Measurements from ENCODE around the gene TAF1L.
"Not testable (repeated sequence)": the region's sequence is repeated elsewhere in the genome, so short reads cannot be mapped to it uniquely, and the experiment has no call there.

Gene TAF1L

DNA sequence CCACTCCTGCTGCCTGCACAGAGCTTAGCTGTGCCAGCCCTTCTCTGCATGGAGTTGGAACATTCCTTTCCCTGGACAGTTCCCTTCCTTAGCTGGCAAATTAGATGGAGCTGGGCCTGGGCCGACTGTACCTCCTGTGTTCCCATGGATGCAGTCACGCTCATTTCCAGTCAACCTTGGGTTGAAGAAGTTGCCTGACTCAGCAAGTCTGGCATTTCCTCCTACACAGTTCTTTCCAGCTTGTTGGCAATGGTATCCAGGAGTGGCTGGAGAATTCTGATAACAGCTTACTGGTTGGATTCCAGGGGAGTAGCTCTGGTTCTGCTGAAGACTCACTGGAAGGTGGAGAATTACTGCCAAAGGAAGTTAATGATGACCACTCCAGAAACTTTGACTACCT is 9.2 kb upstream of the TAF1L start:
- CTCF ChIA-PET: no interaction called here
- no peak for DNase-seq (ENCODE audit: extremely low spot score)

DNA sequence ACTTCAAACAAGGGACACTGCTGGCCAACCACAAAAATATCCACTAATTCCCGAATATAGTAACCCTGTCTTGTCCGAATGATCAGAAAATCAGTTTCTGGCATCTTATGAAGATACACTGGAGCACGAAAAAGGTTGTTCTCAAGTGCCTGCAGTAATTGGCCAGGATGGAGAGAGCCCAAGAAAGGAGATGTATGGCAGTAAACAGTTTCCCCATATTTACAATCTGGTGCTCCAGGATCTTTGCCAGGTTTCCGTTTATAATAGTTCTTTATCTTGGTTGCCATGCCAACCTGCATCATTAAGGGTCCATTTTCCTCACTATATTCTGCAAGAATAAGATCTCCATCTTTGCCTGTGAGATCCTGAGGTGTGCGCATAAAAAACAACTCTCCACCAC is 2.3 kb downstream of the TAF1L start:
- POLR2A ChIA-PET; CTCF ChIA-PET; DNase-seq (ENCODE audit: extremely low spot score): not testable (repeated sequence)

More for the DNA sequence above, 9.2 kb upstream of the TAF1L start:
- POLR2A ChIA-PET: no interaction called here
- TF ChIP-seq HDGF (IDR thresholded peaks at IDR 0.05; ENCODE audit: borderline replicate concordance) (no peak), FOXK2 (IDR thresholded peaks at IDR 0.05) (no peak), ELF4 (IDR thresholded peaks at IDR 0.05) (no peak), ARNT (IDR thresholded peaks at IDR 0.05) (no peak), TARDBP (IDR thresholded peaks at IDR 0.05) (no peak), ZNF384 (IDR thresholded peaks at IDR 0.05) (no peak), CTBP1 (IDR thresholded peaks at IDR 0.05; ENCODE audit: borderline replicate concordance) (no peak), BHLHE40 (IDR thresholded peaks at IDR 0.05; ENCODE audit: borderline replicate concordance) (no peak), LEF1 (IDR thresholded peaks at IDR 0.05; ENCODE audit: borderline replicate concordance) (no peak), NFRKB (IDR thresholded peaks at IDR 0.05) (no peak), FOXA1 (IDR thresholded peaks at IDR 0.05) (no peak), L3MBTL2 (conservative IDR thresholded peaks at IDR 0.05) (no peak), SP1 (IDR thresholded peaks at IDR 0.05) (no peak), FOXM1 (IDR thresholded peaks at IDR 0.05; ENCODE audit: borderline replicate concordance) (no peak), SUZ12 (IDR thresholded peaks at IDR 0.05) (no peak)
- TF ChIP-seq, protein P1, sequence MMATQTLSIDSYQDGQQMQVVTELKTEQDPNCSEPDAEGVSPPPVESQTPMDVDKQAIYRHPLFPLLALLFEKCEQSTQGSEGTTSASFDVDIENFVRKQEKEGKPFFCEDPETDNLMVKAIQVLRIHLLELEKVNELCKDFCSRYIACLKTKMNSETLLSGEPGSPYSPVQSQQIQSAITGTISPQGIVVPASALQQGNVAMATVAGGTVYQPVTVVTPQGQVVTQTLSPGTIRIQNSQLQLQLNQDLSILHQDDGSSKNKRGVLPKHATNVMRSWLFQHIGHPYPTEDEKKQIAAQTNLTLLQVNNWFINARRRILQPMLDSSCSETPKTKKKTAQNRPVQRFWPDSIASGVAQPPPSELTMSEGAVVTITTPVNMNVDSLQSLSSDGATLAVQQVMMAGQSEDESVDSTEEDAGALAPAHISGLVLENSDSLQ (IDR thresholded peaks at IDR 0.05): no peak

DNA sequence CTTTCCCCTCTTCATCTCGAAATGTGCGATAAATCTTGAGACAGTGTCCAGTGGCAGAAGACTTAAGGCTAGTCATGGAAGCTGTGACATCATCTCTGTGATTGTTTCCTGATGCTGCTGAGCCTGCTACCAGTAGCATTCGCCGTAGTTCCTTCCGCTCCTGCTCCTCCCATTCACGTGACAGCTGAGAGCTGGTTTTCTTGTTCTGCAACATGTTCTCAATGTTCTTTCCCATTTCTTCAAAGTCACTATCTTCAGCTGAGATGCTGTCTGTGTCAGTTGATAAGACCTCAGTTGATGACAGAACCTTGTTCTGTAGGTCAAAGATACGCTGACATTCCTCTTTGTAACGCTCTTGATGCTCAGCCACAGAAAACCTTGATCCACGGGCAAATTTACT is 3.5 kb downstream of the TAF1L start:
- CTCF ChIA-PET: no interaction called here
- DNase-seq (ENCODE audit: extremely low spot score): no peak
- TF ChIP-seq TARDBP (IDR thresholded peaks at IDR 0.05): no peak
- TF ChIP-seq SP1 (IDR thresholded peaks at IDR 0.05): no peak
- TF ChIP-seq ZNF384 (IDR thresholded peaks at IDR 0.05): no peak
- no peak for TF ChIP-seq ELF4 (IDR thresholded peaks at IDR 0.05)
- no peak for TF ChIP-seq FOXA1 (IDR thresholded peaks at IDR 0.05)
- TF ChIP-seq ARNT (IDR thresholded peaks at IDR 0.05): no peak
- no peak for TF ChIP-seq CTBP1 (IDR thresholded peaks at IDR 0.05; ENCODE audit: borderline replicate concordance)
- TF ChIP-seq L3MBTL2 (conservative IDR thresholded peaks at IDR 0.05): no peak
- no peak for TF ChIP-seq BHLHE40 (IDR thresholded peaks at IDR 0.05; ENCODE audit: borderline replicate concordance)
- no peak for TF ChIP-seq SUZ12 (IDR thresholded peaks at IDR 0.05)
- TF ChIP-seq LEF1 (IDR thresholded peaks at IDR 0.05; ENCODE audit: borderline replicate concordance): no peak
- no peak for TF ChIP-seq NFRKB (IDR thresholded peaks at IDR 0.05)
- no peak for TF ChIP-seq FOXK2 (IDR thresholded peaks at IDR 0.05)
- TF ChIP-seq, protein P1 (IDR thresholded peaks at IDR 0.05): no peak
- TF ChIP-seq HDGF (IDR thresholded peaks at IDR 0.05; ENCODE audit: borderline replicate concordance): no peak
- no peak for TF ChIP-seq FOXM1 (IDR thresholded peaks at IDR 0.05; ENCODE audit: borderline replicate concordance)
- POLR2A ChIA-PET: no interaction called here

DNA sequence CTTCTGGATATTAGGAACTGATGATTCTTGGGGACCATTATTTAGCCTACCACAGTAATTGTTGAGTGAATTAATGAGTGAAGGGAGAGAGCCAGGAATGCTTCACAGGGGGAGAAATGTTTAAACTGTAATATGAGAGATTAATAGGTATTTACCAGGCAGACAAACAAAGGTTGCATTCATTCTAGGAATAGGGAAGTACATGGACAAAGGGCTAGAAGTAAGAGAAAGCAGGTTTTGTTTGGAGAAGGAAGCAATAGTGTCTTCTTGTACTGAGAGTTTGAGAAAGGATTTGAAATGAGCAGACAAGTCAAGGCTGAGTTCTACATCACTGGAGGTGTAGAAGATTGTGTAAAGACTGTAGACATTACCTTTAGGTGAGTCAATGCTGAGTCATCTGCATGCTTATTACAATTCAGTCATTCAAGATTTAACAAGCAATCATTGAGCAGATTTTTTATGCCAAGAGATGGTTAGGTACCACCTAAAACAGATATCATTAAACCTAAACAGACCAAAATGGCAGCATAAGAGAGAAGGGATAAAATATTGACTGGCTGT is 8.0 kb downstream of the TAF1L start:
- CTCF ChIA-PET: no interaction called here
- TF ChIP-seq HDGF (IDR thresholded peaks at IDR 0.05; ENCODE audit: borderline replicate concordance): no peak
- POLR2A ChIA-PET: no interaction called here
- DNase-seq (ENCODE audit: extremely low spot score): no peak

DNA sequence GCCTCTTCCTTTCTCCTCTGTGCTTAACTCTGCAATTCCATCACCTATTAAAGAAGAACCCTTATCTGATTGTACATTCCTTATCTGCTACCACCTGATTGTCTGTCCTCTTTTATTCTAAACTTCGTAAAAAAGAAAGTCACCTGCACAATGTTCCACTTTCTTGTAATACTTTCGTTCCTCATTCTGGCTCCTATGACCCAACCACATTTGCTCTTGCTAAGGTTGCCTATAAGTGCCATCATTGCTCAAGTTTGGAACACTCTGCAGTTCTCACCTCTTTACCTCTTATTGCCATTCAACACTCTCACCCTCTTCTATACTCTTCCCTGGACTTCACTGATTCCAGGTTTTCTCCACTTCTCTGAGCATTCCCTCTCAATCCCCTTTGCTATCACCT is 10.1 kb downstream of the TAF1L start:
- no peak for TF ChIP-seq SP1 (IDR thresholded peaks at IDR 0.05)
- no peak for TF ChIP-seq CTBP1 (IDR thresholded peaks at IDR 0.05; ENCODE audit: borderline replicate concordance)
- no peak for TF ChIP-seq FOXA1 (IDR thresholded peaks at IDR 0.05)
- TF ChIP-seq ELF4 (IDR thresholded peaks at IDR 0.05): no peak
- TF ChIP-seq LEF1 (IDR thresholded peaks at IDR 0.05; ENCODE audit: borderline replicate concordance): no peak
- no peak for TF ChIP-seq FOXK2 (IDR thresholded peaks at IDR 0.05)
- TF ChIP-seq HDGF (IDR thresholded peaks at IDR 0.05; ENCODE audit: borderline replicate concordance): no peak
- TF ChIP-seq FOXM1 (IDR thresholded peaks at IDR 0.05; ENCODE audit: borderline replicate concordance): no peak
- TF ChIP-seq ARNT (IDR thresholded peaks at IDR 0.05): no peak
- TF ChIP-seq ZNF384 (IDR thresholded peaks at IDR 0.05): no peak
- POLR2A ChIA-PET: no interaction called here
- CTCF ChIA-PET: no interaction called here
- no peak for DNase-seq (ENCODE audit: extremely low spot score)

DNA sequence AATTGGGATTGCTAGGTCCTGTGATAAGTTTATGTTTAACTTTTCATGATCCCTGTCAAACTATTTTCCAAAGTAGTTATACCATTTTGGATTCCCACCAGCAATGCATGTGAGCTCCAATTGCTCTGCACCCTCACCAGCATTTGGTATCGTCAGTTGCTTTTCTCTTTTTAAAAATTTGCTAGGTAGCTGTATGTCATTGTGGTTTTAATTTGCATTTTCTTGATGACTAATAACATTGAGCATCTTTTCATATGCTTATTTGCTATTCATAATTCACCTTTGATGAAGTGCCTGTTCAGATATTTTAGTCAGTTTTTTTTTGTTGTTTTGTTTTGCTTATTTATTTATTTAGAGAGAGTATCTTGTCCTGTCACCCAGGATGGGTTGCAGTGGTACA is 12.5 kb downstream of the TAF1L start:
- TF ChIP-seq FOXM1 (IDR thresholded peaks at IDR 0.05; ENCODE audit: borderline replicate concordance): no peak
- no peak for TF ChIP-seq CTBP1 (IDR thresholded peaks at IDR 0.05; ENCODE audit: borderline replicate concordance)
- no peak for TF ChIP-seq ELF4 (IDR thresholded peaks at IDR 0.05)
- TF ChIP-seq SP1 (IDR thresholded peaks at IDR 0.05): no peak
- no peak for TF ChIP-seq HDGF (IDR thresholded peaks at IDR 0.05; ENCODE audit: borderline replicate concordance)
- no peak for TF ChIP-seq L3MBTL2 (conservative IDR thresholded peaks at IDR 0.05)
- DNase-seq (ENCODE audit: extremely low spot score): no peak
- POLR2A ChIA-PET: no interaction called here

DNA sequence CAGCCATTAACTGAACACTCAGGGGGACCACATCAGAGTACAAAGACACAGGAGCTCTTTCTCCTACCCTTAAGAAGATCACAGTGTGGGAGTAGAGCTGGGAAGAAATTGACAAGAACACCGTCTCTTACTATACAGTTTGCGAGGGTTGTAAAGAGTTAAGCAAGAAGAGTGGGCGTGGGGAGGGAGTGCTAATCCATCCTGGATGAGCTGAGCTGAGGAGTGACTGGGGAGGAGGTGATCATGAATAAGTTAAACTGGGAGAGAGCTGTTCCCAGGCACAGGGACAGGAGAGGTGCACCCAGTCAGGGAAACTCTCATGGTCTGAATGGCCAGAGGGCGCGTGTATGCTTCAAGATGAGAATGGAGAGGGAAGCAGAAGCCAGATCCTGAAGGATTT is 17.2 kb downstream of the TAF1L start:
- DNase-seq (ENCODE audit: extremely low spot score): no peak
- no peak for TF ChIP-seq FOXK2 (IDR thresholded peaks at IDR 0.05)
- no peak for TF ChIP-seq FOXA1 (IDR thresholded peaks at IDR 0.05)
- TF ChIP-seq BHLHE40 (IDR thresholded peaks at IDR 0.05; ENCODE audit: borderline replicate concordance): no peak
- no peak for TF ChIP-seq TARDBP (IDR thresholded peaks at IDR 0.05)
- TF ChIP-seq ELF4 (IDR thresholded peaks at IDR 0.05): no peak
- TF ChIP-seq LEF1 (IDR thresholded peaks at IDR 0.05; ENCODE audit: borderline replicate concordance): no peak
- no peak for TF ChIP-seq ARNT (IDR thresholded peaks at IDR 0.05)
- no peak for TF ChIP-seq ZNF384 (IDR thresholded peaks at IDR 0.05)
- ChIA-PET POLR2A (no interaction called here), CTCF (no interaction called here)

More for the DNA sequence above, 12.5 kb downstream of the TAF1L start:
- CTCF ChIA-PET: no interaction called here

Measured in HEK293T (cell line).